Mesenchymal stem cell (in vitro differentiated cells and primary cell): Measurements from ENCODE around the gene HRAS.
A peak's percentile ranks its signal among the peaks of the same experiment; 100 is the strongest.

ENCODE experiments used
- DNase-seq: peaks from one replicate; pipeline ENCODE4 v3.0.0-alpha.2; 2013
- H2AFZ ChIP-seq: one replicate; pipeline ENCODE4 v1.6.1; 2013; ENCODE audit warnings: low read depth, mild to moderate bottlenecking, control low read depth, inconsistent platforms, low read length, moderate library complexity
- H2AK5ac ChIP-seq: 2 replicates; pipeline ENCODE4 v1.6.1; 2013; ENCODE audit warnings: low read length, moderate library complexity, mild to moderate bottlenecking, inconsistent platforms; ENCODE audit not compliant: severe bottlenecking
- H2BK120ac ChIP-seq: one replicate; pipeline ENCODE4 v1.6.1; 2013; ENCODE audit warnings: low read depth, mild to moderate bottlenecking, inconsistent platforms, low read length, moderate library complexity
- H2BK12ac ChIP-seq, 2 experiments: one replicate each; pipeline ENCODE4 v1.6.1; 2013; ENCODE audit warnings: inconsistent platforms in 2 of 2, low read length in 2 of 2, mild to moderate bottlenecking in 2 of 2, moderate library complexity in 2 of 2, control low read depth in 1 of 2
- H2BK15ac ChIP-seq: one replicate; pipeline ENCODE4 v1.6.1; 2013; ENCODE audit warnings: mild to moderate bottlenecking, low read depth, inconsistent platforms; ENCODE audit not compliant: poor library complexity, severe bottlenecking
- H2BK5ac ChIP-seq: 2 replicates; pipeline ENCODE4 v1.6.1; 2013; ENCODE audit warnings: low read depth, mild to moderate bottlenecking, low read length, control low read depth, inconsistent platforms; ENCODE audit not compliant: poor library complexity, severe bottlenecking
- H3K14ac ChIP-seq, 2 experiments: one replicate each; pipeline ENCODE4 v1.6.1; 2013; ENCODE audit warnings: inconsistent platforms in 2 of 2, low read length in 2 of 2, control low read depth in 1 of 2, mild to moderate bottlenecking in 1 of 2, moderate library complexity in 1 of 2
- H3K18ac ChIP-seq, 2 experiments: one replicate each; pipeline ENCODE4 v1.6.1; 2013; ENCODE audit warnings: inconsistent platforms in 2 of 2, low read length in 2 of 2, control low read depth in 1 of 2, low read depth in 1 of 2, mild to moderate bottlenecking in 1 of 2
- H3K23ac ChIP-seq, 2 experiments: one replicate each; pipeline ENCODE4 v1.6.1; 2013; ENCODE audit warnings: inconsistent platforms in 2 of 2, low read length in 2 of 2, mild to moderate bottlenecking in 2 of 2, moderate library complexity in 2 of 2, control low read depth in 1 of 2
- H3K27ac ChIP-seq: 2 replicates; pipeline ENCODE4 v1.5.1; 2013; ENCODE audit warnings: mild to moderate bottlenecking, moderate library complexity, low read length, control low read depth, inconsistent platforms; ENCODE audit not compliant: poor library complexity, severe bottlenecking
- H3K27me3 ChIP-seq, 2 experiments: 2 replicates each; pipeline versions ENCODE4 v1.6.1 to v1.7.0; 2013; ENCODE audit warnings: low read length in 2 of 2, mild to moderate bottlenecking in 2 of 2, moderate library complexity in 2 of 2, control low read depth in 1 of 2, inconsistent platforms in 1 of 2; ENCODE audit not compliant: control insufficient read depth in 1 of 2, insufficient read depth in 1 of 2
- H3K36me3 ChIP-seq, 2 experiments: 2 replicates each; pipeline versions ENCODE4 v1.6.1 to v1.7.0; 2013; ENCODE audit warnings: low read length in 2 of 2, control low read depth in 1 of 2, inconsistent platforms in 1 of 2, low read depth in 1 of 2, mild to moderate bottlenecking in 1 of 2; ENCODE audit not compliant: insufficient read depth in 2 of 2, control insufficient read depth in 1 of 2
- H3K4ac ChIP-seq, 2 experiments: one replicate each; pipeline ENCODE4 v1.6.1; 2013; ENCODE audit warnings: inconsistent platforms in 2 of 2, low read length in 2 of 2, mild to moderate bottlenecking in 2 of 2, moderate library complexity in 2 of 2, control low read depth in 1 of 2, low read depth in 1 of 2
- H3K4me1 ChIP-seq: 2 replicates; pipeline ENCODE4 v1.6.1; 2013; ENCODE audit warnings: low read depth, low read length, control low read depth; ENCODE audit not compliant: control insufficient read depth, insufficient read depth
- H3K4me2 ChIP-seq: 2 replicates; pipeline ENCODE4 v1.6.1; 2013; ENCODE audit warnings: low read length, mild to moderate bottlenecking, inconsistent platforms; ENCODE audit not compliant: poor library complexity, severe bottlenecking
- H3K4me3 ChIP-seq, 2 experiments: 2 replicates each; pipeline versions ENCODE4 v1.5.1 to v1.7.0; 2013; ENCODE audit warnings: low read length in 2 of 2, mild to moderate bottlenecking in 2 of 2, control low read depth in 1 of 2, low read depth in 1 of 2; ENCODE audit not compliant: insufficient read depth in 1 of 2
- H3K79me1 ChIP-seq: replicated peaks from 2 replicates; pipeline ENCODE4 v1.6.1; 2013; ENCODE audit warnings: mild to moderate bottlenecking, control low read depth, low read length, inconsistent platforms; ENCODE audit not compliant: poor library complexity, severe bottlenecking
- H3K9ac ChIP-seq: 2 replicates; pipeline ENCODE4 v1.7.0; 2013; ENCODE audit warnings: mild to moderate bottlenecking, low read length, moderate library complexity
- H3K9me3 ChIP-seq: 2 replicates; pipeline ENCODE4 v1.7.0; 2013; ENCODE audit warnings: mild to moderate bottlenecking, low read length; ENCODE audit not compliant: control insufficient read depth
- H4K8ac ChIP-seq: one replicate; pipeline ENCODE4 v1.6.1; 2013; ENCODE audit warnings: inconsistent platforms, mild to moderate bottlenecking, low read length, moderate library complexity
- H4K91ac ChIP-seq: one replicate; pipeline ENCODE4 v1.6.1; 2013; ENCODE audit warnings: mild to moderate bottlenecking, low read length, inconsistent platforms
- WGBS: methylation state at CpG from one replicate; pipeline ENCODE4 v1.1.7; 2013; ENCODE audit warnings: mixed read lengths; 5-methylcytosine and 5-hydroxymethylcytosine counted together

The HRAS gene

DNA sequence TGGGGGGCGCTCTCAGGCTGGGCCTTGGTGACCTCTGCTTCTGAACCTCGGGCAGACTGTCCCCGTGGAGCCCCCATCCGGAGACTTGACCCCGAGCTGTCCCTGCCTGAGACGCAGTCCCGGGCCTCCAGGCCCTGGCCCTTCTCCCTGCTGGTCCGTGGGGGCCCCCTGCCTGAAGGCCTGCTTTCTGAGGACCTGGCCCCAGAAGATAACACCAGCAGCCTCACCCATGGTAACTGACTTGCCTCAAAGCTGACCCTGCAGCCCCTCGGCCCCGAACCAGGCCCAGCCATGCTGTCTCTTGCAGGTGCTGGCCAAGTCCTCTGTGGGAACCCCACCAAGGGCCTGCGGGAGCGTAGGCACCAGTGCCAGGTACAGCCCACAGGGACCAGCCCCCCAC lies 16.2 kb upstream of the HRAS start:
- Histone ChIP-seq H2BK120ac (no peak overlapping the region), H3K14ac (no peak overlapping the region), H3K27ac (no peak overlapping the region), H2AK5ac (no peak overlapping the region), H3K4me3 (no peak overlapping the region), H3K9ac (no peak overlapping the region), H4K8ac (peak overlapping the region; percentile 55), H2BK15ac (no peak overlapping the region), H3K36me3 (no peaks in the 10 kb centered on the region), H3K4me2 (no peak overlapping the region), H2BK5ac (no peak overlapping the region), H2AFZ (no peak overlapping the region), H3K23ac (no peak overlapping the region), H4K91ac (no peak overlapping the region), H3K9me3 (no peaks in the 10 kb centered on the region), H3K27me3 (peaks cover 6 to 48% of the 10 kb centered on the region in 2 experiments), H2BK12ac (no peak overlapping the region), H3K4ac (no peak overlapping the region), H3K18ac (no peak overlapping the region), H3K4me1 (peaks cover 23% of the 10 kb centered on the region), H3K79me1 (no peaks in the 10 kb centered on the region)
- no peak for DNase-seq
- WGBS: 87% methylated on average over 12 of the region's 12 CpGs

GRCh38 chr11:551131-551530 lies 15.8 kb upstream of the HRAS start:
- Histone ChIP-seq H3K18ac (no peak overlapping the region), H2AK5ac (no peak overlapping the region), H4K91ac (no peak overlapping the region), H2BK5ac (no peak overlapping the region), H2BK120ac (no peak overlapping the region), H3K4me2 (no peak overlapping the region), H2AFZ (no peak overlapping the region), H3K23ac (no peak overlapping the region), H3K9ac (no peak overlapping the region), H3K9me3 (no peaks in the 10 kb centered on the region), H3K4me3 (no peak overlapping the region), H3K27me3 (peaks cover under 1 to 45% of the 10 kb centered on the region in 2 experiments), H4K8ac (no peak overlapping the region), H3K14ac (no peak overlapping the region), H3K36me3 (no peaks in the 10 kb centered on the region), H2BK12ac (no peak overlapping the region), H3K4ac (no peak overlapping the region), H3K4me1 (peaks cover 22% of the 10 kb centered on the region), H3K27ac (no peak overlapping the region), H3K79me1 (no peaks in the 10 kb centered on the region), H2BK15ac (no peak overlapping the region)
- DNase-seq: no peak
- 90% methylated on average over 14 of the region's 16 CpGs for WGBS

DNA sequence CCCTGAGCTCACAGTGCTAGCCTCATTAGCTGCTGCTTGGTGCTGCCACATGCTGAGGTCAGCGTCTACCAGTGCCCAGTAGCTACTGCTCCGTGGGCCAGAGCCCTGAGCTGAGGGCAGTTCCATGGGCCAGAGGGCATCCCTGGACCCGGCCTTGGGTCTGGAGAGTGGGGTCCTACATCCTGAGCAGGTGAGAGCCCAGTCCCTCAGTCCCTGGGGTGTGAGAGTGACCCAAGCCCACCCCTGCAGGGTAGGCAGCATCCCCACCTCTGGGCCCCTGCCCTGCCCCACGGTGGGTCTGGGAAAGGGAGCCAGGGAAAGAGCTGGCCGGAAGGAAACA lies 15.3 kb upstream of the HRAS start:
- H2AK5ac ChIP-seq: no peak overlapping the region
- H3K4me3 ChIP-seq: no peak overlapping the region
- peaks cover 0 to 44% of the 10 kb centered on the region in 2 experiments for H3K27me3 ChIP-seq
- no peak overlapping the region for H3K14ac ChIP-seq
- H3K9ac ChIP-seq: no peak overlapping the region
- no peak overlapping the region for H3K18ac ChIP-seq
- no peak overlapping the region for H3K4me2 ChIP-seq
- H3K4ac ChIP-seq: no peak overlapping the region
- H3K23ac ChIP-seq: no peak overlapping the region
- no peak overlapping the region for H2BK12ac ChIP-seq
- no peaks in the 10 kb centered on the region for H3K79me1 ChIP-seq
- peaks cover 19% of the 10 kb centered on the region for H3K4me1 ChIP-seq
- no peak overlapping the region for H2BK5ac ChIP-seq
- WGBS: 76% methylated on average over 4 of the region's 5 CpGs
- no peak overlapping the region for H2BK120ac ChIP-seq
- H3K27ac ChIP-seq: no peak overlapping the region
- DNase-seq: no peak
- no peaks in the 10 kb centered on the region for H3K9me3 ChIP-seq
- peak overlapping the region; percentile 25 for H4K91ac ChIP-seq
- H2BK15ac ChIP-seq: no peak overlapping the region
- no peak overlapping the region for H4K8ac ChIP-seq
- no peaks in the 10 kb centered on the region for H3K36me3 ChIP-seq
- no peak overlapping the region for H2AFZ ChIP-seq

DNA sequence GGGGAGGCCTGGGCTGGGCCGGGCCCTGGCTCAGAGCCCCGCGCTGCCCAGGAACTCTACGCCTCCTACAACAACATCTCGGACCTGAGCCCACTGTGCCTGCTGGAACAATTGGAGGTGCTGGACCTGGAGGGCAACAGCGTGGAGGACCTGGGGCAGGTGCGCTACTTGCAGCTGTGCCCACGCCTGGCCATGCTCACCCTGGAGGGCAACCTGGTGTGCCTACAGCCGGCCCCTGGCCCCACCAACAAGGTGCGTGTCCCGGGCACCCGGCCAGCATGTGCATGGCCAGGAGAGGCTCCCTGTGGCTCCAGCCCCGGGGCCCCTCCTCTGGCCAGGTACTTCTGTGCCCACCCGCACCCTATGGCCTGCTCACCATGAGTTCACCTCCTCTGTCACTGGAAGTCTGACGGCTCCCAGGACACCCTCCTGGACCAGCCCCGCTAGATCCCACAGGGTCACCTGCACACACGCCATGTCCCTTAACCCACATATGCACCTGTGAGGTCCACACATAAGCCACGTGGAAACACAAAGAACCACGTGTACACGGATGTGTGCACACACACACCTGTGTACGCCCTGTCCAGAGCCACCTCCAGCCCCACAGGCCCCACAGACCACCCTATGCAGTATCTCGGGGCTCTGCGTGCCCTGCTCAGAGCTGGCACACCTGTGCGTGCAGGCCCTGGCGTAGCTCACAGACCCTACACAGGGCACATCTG lies 14.8 kb upstream of the HRAS start:
- H2BK120ac ChIP-seq: no peak overlapping the region
- H2BK5ac ChIP-seq: no peak overlapping the region
- no peak overlapping the region for H3K4ac ChIP-seq
- H3K9ac ChIP-seq: no peak overlapping the region
- no peaks in the 10 kb centered on the region for H3K79me1 ChIP-seq
- no peak overlapping the region for H2AK5ac ChIP-seq
- no peak overlapping the region for H3K18ac ChIP-seq
- 93% methylated on average over 25 of the region's 25 CpGs for WGBS
- no peak overlapping the region for H3K14ac ChIP-seq
- H2BK15ac ChIP-seq: no peak overlapping the region
- peaks cover 0 to 44% of the 10 kb centered on the region in 2 experiments for H3K27me3 ChIP-seq
- no peak overlapping the region for H3K27ac ChIP-seq
- no peak overlapping the region for H2BK12ac ChIP-seq
- no peak for DNase-seq
- H2AFZ ChIP-seq: no peak overlapping the region
- H3K9me3 ChIP-seq: no peaks in the 10 kb centered on the region
- peak overlapping the region; percentile 25 for H4K91ac ChIP-seq
- H3K4me2 ChIP-seq: no peak overlapping the region
- H3K36me3 ChIP-seq: no peaks in the 10 kb centered on the region
- H3K4me3 ChIP-seq: no peak overlapping the region
- peaks cover 14% of the 10 kb centered on the region for H3K4me1 ChIP-seq
- H3K23ac ChIP-seq: no peak overlapping the region
- no peak overlapping the region for H4K8ac ChIP-seq
